DMS79 treated with DMSO at 0.1 percent for 48 hours (cell line): ENCODE data around the gene ITGA11.
A peak's percentile ranks its signal among the peaks of the same experiment; 100 is the strongest.

ENCODE experiments used
- DNase-seq: peaks from one replicate; lab custom pipeline; 2025; lab: John Stamatoyannopoulos, UW

Gene ITGA11

GRCh38 chr15:68431792-68432401, at the start of gene ITGA11:
TSS of gene ITGA11 (minus strand) at chr15:68432163. CDS start at chr15:68432066, 97 bp downstream.
- DNase-seq = peak; percentile 0

GRCh38 chr15:68481321-68481720, 49.4 kb upstream of the ITGA11 start:
- no peak for DNase-seq

- no peak for DNase-seq
Measured at GRCh38 chr15:68480296-68480695, 48.3 kb upstream of the ITGA11 start.

GRCh38 chr15:68479870-68480269, 47.9 kb upstream of the ITGA11 start:
- no peak for DNase-seq

GRCh38 chr15:68479406-68479805, 47.4 kb upstream of the ITGA11 start:
- DNase-seq = no peak

- no peak for DNase-seq
Measured at GRCh38 chr15:68478853-68479252, 46.9 kb upstream of the ITGA11 start.

GRCh38 chr15:68475449-68475848, 43.5 kb upstream of the ITGA11 start:
- no peak for DNase-seq

GRCh38 chr15:68471541-68471940, 39.6 kb upstream of the ITGA11 start:
- DNase-seq = no peak

GRCh38 chr15:68470976-68471375, 39.0 kb upstream of the ITGA11 start:
- DNase-seq = no peak

GRCh38 chr15:68470049-68470742, 38.2 kb upstream of the ITGA11 start:
- DNase-seq = no peak

- DNase-seq = peak; percentile 0
Measured at GRCh38 chr15:68469162-68470048, 37.4 kb upstream of the ITGA11 start.

- no peak for DNase-seq
Measured at GRCh38 chr15:68466876-68467275, 34.9 kb upstream of the ITGA11 start.

GRCh38 chr15:68465861-68466560, 34.0 kb upstream of the ITGA11 start:
- DNase-seq = no peak

- no peak for DNase-seq
Measured at GRCh38 chr15:68464448-68465090, 32.6 kb upstream of the ITGA11 start.

GRCh38 chr15:68463996-68464395, 32.0 kb upstream of the ITGA11 start:
- DNase-seq = no peak

- DNase-seq = no peak
Measured at GRCh38 chr15:68463444-68463843, 31.5 kb upstream of the ITGA11 start.

GRCh38 chr15:68460166-68460565, 28.2 kb upstream of the ITGA11 start:
- DNase-seq = no peak

GRCh38 chr15:68450192-68450591, 18.2 kb upstream of the ITGA11 start:
- DNase-seq = no peak

GRCh38 chr15:68449389-68449788, 17.4 kb upstream of the ITGA11 start:
- DNase-seq = no peak

- DNase-seq = no peak
Measured at GRCh38 chr15:68447976-68448755, 16.2 kb upstream of the ITGA11 start.

GRCh38 chr15:68447209-68447608, 15.2 kb upstream of the ITGA11 start:
- no peak for DNase-seq
